DND-41 (cell line): ENCODE measurements around the gene TMBIM1.

Experiments used
- EZH2 ChIP-seq: IDR thresholded peaks from 3 replicates; pipeline ENCODE4 v1.6.1; 2012; ENCODE audit warnings: borderline replicate concordance, low read depth, mild to moderate bottlenecking, moderate library complexity, low read length, inconsistent platforms; ENCODE audit not compliant: severe bottlenecking
- TF ChIP-seq, protein P1 (sequence below): IDR thresholded peaks from 2 replicates; pipeline ENCODE4 v1.5.1; 2012; ENCODE audit warnings: borderline replicate concordance, low read length, moderate library complexity, mild to moderate bottlenecking; ENCODE audit not compliant: poor library complexity, severe bottlenecking; ENCODE audit errors: extremely low read depth

DNA sequence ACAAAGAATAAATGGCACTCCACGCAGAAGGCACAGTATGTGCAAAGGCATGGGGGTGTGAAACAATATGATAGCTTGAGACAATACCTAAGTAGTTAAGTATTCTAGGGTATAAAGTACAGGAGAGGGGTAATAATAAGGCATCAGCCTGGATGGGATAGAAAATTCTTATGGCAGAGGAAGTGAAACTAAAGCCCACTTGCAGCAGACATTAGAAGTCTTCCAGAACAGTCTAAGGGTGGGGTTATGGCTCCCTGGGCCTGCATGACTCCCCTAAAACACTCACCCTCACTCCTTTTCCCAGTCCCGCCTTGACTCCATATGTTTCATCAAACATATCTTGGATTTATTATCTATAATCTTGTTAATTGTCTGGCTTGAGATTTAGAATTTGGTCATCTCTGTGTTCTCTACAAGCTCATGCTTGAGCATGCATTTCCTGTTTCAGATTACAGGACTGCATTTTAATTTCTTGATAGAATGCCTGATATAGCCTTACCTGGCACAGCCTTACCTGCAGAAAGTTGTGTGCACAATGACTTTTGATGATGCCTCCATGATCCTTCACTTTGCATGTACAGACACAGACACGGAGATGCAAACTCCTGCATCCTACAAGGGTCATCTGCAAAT lies 28.5 kb upstream of the TMBIM1 start:
- TF ChIP-seq, protein P1, sequence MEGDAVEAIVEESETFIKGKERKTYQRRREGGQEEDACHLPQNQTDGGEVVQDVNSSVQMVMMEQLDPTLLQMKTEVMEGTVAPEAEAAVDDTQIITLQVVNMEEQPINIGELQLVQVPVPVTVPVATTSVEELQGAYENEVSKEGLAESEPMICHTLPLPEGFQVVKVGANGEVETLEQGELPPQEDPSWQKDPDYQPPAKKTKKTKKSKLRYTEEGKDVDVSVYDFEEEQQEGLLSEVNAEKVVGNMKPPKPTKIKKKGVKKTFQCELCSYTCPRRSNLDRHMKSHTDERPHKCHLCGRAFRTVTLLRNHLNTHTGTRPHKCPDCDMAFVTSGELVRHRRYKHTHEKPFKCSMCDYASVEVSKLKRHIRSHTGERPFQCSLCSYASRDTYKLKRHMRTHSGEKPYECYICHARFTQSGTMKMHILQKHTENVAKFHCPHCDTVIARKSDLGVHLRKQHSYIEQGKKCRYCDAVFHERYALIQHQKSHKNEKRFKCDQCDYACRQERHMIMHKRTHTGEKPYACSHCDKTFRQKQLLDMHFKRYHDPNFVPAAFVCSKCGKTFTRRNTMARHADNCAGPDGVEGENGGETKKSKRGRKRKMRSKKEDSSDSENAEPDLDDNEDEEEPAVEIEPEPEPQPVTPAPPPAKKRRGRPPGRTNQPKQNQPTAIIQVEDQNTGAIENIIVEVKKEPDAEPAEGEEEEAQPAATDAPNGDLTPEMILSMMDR, result no peak
- TF ChIP-seq EZH2, result no peak
